A673 (cell line): Measurements from ENCODE around the gene BMPR1A. TPM values are rescaled to one million over a fixed set of nuclear protein-coding genes. Genes with fewer than 3 reads are reported as not detected.

ENCODE experiments used
- BruUV-seq: library from RNA; stranded (reverse); fragments of 400-500 nt; replicated peaks from 2 replicates; lab custom pipeline; 2021; lab: Mats Ljungman, UMichigan
- CTCF ChIA-PET: fragments of 300-600 bp; sonication (Branson Sonifier 250); formaldehyde crosslinking; loops from one replicate; lab custom pipeline; 2022; ENCODE audit warnings: antibody characterized with exemption; lab: Charles Lee
- POLR2A ChIA-PET: fragments of 300-600 bp; sonication (Branson Sonifier 250); formaldehyde crosslinking; loops from one replicate; lab custom pipeline; 2022; ENCODE audit warnings: antibody characterized with exemption; ENCODE audit not compliant: low non-redundant PET; lab: Charles Lee
- DNase-seq: peaks from one replicate; pipeline ENCODE4 v3.0.0-alpha.2; 2015; ENCODE audit warnings: low spot score
- H3K27ac ChIP-seq: fragments of 200-600 bp; sonication (generic); 2 replicates; pipeline ENCODE4 v1.5.1; 2016; ENCODE audit warnings: mixed run types, low read depth, mild to moderate bottlenecking, mixed read lengths, antibody characterized with exemption, low read length; ENCODE audit not compliant: poor library complexity, severe bottlenecking
- H3K27me3 ChIP-seq: fragments of 200-600 bp; sonication (generic); replicated peaks from 2 replicates; pipeline ENCODE4 v1.6.1; 2017; ENCODE audit warnings: mixed run types, low read depth, mild to moderate bottlenecking, mixed read lengths, antibody characterized with exemption, low read length; ENCODE audit not compliant: insufficient read depth, poor library complexity
- H3K36me3 ChIP-seq: fragments of 200-600 bp; sonication (generic); 2 replicates; pipeline ENCODE4 v1.6.1; 2016; ENCODE audit warnings: mixed run types, mild to moderate bottlenecking, mixed read lengths, antibody characterized with exemption, low read length; ENCODE audit not compliant: insufficient read depth, poor library complexity, severe bottlenecking
- H3K4me1 ChIP-seq: fragments of 200-600 bp; sonication (generic); 2 replicates; pipeline ENCODE4 v1.6.1; 2017; ENCODE audit warnings: mixed run types, mild to moderate bottlenecking, mixed read lengths, antibody characterized with exemption, low read length; ENCODE audit not compliant: insufficient read depth, poor library complexity, severe bottlenecking
- H3K4me3 ChIP-seq: fragments of 200-600 bp; sonication (generic); 2 replicates; pipeline ENCODE4 v1.5.1; 2016; ENCODE audit warnings: low read depth, mixed run types, mild to moderate bottlenecking, mixed read lengths, low read length; ENCODE audit not compliant: poor library complexity, severe bottlenecking
- H3K9me3 ChIP-seq: fragments of 200-600 bp; sonication (generic); 2 replicates; pipeline ENCODE4 v1.6.1; 2016; ENCODE audit warnings: mixed run types, low read depth, mild to moderate bottlenecking, mixed read lengths, antibody characterized with exemption, low read length; ENCODE audit not compliant: poor library complexity, severe bottlenecking
- EZH2 ChIP-seq: fragments of 200-600 bp; sonication (generic); IDR thresholded peaks from 2 replicates; pipeline ENCODE4 v1.6.1; 2017; ENCODE audit warnings: borderline replicate concordance, low read depth, mild to moderate bottlenecking, mixed read lengths, antibody characterized with exemption, low read length; ENCODE audit not compliant: poor library complexity, severe bottlenecking
- intact Hi-C: fragments of 100-400 bp; cut with micrococcal nuclease; formaldehyde crosslinking; loops from one replicate; pipeline ENCODE4 v1.10.0; 2022; ENCODE audit not compliant: unreplicated experiment
- total RNA-seq: library from RNA; stranded (reverse); gene quantifications from 2 replicates; pipeline ENCODE4 v1.2.3, GENCODE V29; 2021
- TF ChIP-seq, protein P1 (sequence below): fragments of 300-800, 200-600 bp; sonication (generic); conservative IDR thresholded peaks from 2 replicates; pipeline ENCODE4 v1.5.1; 2017; ENCODE audit warnings: low read depth, mild to moderate bottlenecking, antibody characterized with exemption, low read length, moderate library complexity, mixed read lengths

The BMPR1A gene
- total RNA-seq, 1 experiment from 2014 or later = 136 TPM

DNA sequence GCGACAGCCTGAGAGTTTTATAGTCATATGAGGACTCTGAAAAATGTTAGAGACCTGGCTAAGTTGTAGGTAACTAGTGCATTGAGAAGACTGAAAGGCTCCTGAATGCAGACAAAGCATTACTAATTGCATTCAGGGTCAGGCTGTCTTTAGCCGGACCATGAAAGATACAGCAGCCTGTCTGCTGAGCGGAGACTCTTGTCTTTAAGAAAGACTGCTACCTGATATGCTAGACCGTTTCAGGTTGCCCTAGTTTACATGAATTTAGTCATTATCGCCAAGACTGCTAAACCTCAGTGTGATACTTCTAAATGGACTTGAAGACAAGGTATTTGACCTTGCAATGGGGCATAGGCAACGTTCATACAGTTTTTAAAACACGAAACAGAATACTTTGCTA is 81.2 kb downstream of the BMPR1A start:
- ChIA-PET POLR2A (no interaction called here), CTCF (no interaction called here)
- Histone ChIP-seq H3K27me3 (no peaks in the 10 kb centered on the region), H3K27ac (no peak overlapping the region), H3K36me3 (peaks cover 23% of the 10 kb centered on the region), H3K4me3 (no peak overlapping the region), H3K9me3 (no peaks in the 10 kb centered on the region), H3K4me1 (peaks cover 33% of the 10 kb centered on the region)
- DNase-seq = no peak
- BruUV-seq = no TSS peak
- intact Hi-C loops = no loop called here
- TF ChIP-seq, protein P1, sequence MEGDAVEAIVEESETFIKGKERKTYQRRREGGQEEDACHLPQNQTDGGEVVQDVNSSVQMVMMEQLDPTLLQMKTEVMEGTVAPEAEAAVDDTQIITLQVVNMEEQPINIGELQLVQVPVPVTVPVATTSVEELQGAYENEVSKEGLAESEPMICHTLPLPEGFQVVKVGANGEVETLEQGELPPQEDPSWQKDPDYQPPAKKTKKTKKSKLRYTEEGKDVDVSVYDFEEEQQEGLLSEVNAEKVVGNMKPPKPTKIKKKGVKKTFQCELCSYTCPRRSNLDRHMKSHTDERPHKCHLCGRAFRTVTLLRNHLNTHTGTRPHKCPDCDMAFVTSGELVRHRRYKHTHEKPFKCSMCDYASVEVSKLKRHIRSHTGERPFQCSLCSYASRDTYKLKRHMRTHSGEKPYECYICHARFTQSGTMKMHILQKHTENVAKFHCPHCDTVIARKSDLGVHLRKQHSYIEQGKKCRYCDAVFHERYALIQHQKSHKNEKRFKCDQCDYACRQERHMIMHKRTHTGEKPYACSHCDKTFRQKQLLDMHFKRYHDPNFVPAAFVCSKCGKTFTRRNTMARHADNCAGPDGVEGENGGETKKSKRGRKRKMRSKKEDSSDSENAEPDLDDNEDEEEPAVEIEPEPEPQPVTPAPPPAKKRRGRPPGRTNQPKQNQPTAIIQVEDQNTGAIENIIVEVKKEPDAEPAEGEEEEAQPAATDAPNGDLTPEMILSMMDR = no peak
- TF ChIP-seq EZH2 = no peak

DNA sequence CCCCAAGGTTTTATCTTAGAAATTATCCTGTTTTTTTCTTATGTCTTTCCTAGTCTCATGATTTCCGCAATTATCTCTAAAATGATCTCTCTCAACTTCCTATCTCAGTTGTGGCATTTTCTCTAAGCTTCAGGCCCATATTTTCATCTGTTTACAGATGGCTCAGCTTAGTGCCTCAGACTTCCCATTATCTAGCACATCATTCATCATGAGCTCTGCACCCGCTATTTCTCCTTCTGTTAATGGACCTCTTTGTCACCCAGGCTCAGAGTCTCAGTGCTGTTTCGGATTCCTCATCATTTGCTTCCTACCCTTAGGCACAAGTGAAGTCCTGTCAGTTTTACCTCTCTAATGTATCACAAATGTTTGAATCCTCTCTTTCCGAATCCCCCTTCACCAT is 84.1 kb downstream of the BMPR1A start:
- H3K27me3 ChIP-seq = no peaks in the 10 kb centered on the region
- no TSS peak for BruUV-seq
- H3K9me3 ChIP-seq = no peaks in the 10 kb centered on the region
- intact Hi-C loops = no loop called here
- TF ChIP-seq, protein P1 = no peak
- TF ChIP-seq EZH2 = no peak
- POLR2A ChIA-PET = no interaction called here
- H3K4me1 ChIP-seq = peaks cover 26% of the 10 kb centered on the region
- CTCF ChIA-PET = interaction anchor here (0.7 kb wide), 1 partner anchor 30 kb away, joined by 4 read pairs; no protein-coding TSS in a partner anchor
- DNase-seq = no peak
- no peak overlapping the region for H3K27ac ChIP-seq
- H3K36me3 ChIP-seq = peaks cover 35% of the 10 kb centered on the region
- H3K4me3 ChIP-seq = no peak overlapping the region

DNA sequence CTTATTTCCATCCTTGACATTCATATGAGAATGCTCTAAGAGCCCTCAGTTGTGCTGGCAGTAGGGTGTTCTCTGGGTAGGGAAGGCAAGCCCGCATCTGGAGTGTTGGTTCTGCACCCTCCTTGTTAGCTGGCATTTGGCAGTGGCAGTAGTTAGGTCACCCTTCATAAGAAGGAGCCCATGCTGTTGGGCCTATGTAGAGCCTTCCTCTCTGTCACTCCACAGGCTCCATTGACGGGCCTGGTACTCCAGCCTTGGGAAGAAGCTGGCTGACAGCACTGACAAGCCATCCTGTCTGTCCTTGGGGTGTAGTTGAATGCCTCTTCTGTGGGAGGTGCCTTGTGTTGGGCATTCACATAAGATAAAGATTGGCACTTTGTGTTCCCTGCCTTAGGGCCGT is 89.7 kb downstream of the BMPR1A start:
- H3K9me3 ChIP-seq = no peaks in the 10 kb centered on the region
- no peak overlapping the region for H3K4me3 ChIP-seq
- no peak overlapping the region for H3K27ac ChIP-seq
- H3K4me1 ChIP-seq = peaks cover 21% of the 10 kb centered on the region
- intact Hi-C loops = no loop called here
- BruUV-seq = no TSS peak
- TF ChIP-seq, protein P1 = no peak
- no peaks in the 10 kb centered on the region for H3K27me3 ChIP-seq
- peaks cover 20% of the 10 kb centered on the region for H3K36me3 ChIP-seq
- POLR2A ChIA-PET = no interaction called here
- no peak for DNase-seq
- CTCF ChIA-PET = no interaction called here
